NCI-H2171 treated with DMSO at 0.1 percent for 48 hours (cell line): ENCODE results near the gene HMGN4.
A peak's percentile ranks its signal among the peaks of the same experiment; 100 is the strongest.
"Not testable (repeated sequence)": the region's sequence is repeated elsewhere in the genome, so short reads cannot be mapped to it uniquely, and the experiment has no call there.

Experiments used
- DNase-seq: peaks from one replicate; lab custom pipeline; 2025; lab: John Stamatoyannopoulos, UW

Gene HMGN4

DNA sequence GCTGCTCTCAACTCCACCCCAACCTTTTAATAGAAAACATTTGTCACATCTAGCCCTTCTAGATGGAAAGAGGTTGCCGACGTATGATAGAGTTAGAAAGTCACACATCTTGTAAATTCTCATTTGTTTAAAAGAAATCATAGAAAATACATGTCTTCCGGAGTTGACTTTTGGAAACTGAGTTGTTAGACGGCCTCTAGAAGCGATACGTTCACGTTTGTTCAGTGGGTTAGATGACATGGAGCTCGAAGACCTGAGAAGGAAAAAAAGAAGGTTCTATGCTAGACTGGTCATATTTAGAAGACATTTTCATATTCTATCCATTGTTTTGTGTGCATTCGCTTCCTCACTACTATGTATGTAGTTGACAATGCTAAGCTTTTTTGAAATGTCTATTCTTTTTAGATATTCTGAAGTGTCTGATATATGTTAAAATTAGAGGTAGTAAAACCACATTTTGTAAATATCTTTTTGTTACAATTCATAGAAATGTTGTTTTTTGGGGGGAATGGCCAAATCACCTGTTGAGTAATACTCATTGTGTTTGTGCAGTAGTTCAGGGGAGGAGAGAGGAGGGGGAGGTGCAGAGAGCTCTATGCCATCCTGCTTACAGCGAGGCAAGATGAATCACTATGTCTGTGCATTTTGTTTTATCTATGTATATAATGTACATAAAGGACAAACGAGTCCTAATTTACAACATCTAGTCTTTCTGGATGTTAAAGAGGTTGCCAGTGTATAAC is 15.5 kb upstream of the HMGN4 start:
- peak; percentile 45 for DNase-seq

DNA sequence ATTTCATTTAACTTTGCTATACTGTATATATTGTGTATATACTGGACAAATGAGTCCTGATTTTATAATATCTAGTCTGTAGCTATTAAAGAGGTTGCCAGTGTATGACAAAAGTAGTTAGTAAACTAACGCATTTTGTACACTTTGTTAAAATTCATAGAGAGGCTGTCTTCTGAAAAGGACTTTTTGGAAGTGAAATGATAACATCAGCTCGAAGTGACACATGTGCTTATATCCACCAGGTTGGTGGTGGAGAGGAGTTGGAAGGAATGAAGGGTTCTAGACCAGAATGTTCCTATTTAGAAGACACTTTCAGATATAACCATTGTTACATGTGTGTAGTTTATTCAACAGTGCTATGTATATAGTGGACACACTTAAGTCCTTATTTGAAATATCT is 13.9 kb upstream of the HMGN4 start:
- DNase-seq = not testable (repeated sequence)

DNA sequence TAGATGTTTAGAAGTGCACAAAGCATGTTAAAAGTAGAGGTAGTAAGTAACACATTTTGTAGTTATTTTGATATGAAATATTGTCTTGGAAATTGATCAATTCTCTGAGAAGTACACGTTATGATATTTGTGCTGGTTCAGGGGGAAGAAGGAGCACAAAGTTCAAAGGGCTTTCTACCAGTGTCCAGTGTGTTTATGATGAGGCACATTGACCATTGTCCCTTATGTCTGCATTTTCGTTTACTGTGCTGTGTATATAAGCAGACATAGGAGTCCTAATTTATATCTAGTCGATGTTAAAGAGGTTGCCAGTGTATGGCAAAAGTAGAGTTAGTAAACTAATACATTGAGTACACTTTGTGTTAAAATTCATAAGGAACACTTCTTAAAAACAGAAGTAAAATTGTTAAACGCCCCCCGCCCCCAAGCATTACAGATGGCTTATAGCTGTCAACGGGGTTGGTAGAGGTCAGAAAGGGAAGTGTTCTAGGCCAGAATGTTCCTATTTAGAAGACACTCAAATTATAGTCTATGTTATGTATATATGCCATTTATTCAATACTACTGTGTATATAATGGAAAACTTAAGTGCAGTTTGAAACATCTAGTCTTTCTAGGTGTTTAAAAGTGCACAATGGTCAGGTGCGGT is 13.3 kb upstream of the HMGN4 start:
- no peak for DNase-seq

DNA sequence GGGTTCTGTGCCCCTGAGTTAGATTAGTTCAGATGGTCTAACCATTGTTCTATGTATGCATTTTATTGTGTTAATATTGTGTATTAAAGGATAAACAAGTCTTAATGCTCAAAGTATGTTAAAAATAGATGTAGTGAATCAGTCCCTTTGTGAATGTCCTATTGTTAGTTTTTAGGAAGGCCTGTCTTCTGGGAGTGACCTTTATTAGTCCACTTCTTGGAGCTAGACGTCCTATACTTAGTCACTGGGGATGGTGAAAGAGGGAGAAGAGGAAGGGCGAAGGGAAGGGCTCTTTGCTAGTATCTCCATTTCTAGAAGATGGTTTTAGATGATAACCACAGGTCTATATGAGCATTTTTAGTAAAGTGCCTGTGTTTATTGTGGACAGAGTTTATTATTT is 12.3 kb upstream of the HMGN4 start:
- DNase-seq = no peak

DNA sequence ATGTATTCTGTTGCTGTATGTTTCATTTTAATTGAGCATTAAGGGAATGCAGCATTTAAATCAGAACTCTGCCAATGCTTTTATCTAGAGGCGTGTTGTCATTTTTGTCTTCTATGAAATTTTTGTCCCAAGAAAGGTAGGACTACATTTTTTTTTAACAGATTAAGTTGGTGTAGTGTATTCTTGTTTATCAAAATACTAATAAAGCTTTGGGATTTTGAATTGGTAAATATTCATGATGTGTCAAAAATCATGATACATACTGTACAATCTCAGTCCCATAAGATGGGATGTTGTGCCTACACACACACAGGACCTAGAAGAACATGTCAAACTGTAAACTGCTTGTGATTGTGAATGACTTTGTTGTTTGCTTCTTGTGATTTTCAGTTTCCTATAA is 11.2 kb upstream of the HMGN4 start:
- DNase-seq = no peak

DNA sequence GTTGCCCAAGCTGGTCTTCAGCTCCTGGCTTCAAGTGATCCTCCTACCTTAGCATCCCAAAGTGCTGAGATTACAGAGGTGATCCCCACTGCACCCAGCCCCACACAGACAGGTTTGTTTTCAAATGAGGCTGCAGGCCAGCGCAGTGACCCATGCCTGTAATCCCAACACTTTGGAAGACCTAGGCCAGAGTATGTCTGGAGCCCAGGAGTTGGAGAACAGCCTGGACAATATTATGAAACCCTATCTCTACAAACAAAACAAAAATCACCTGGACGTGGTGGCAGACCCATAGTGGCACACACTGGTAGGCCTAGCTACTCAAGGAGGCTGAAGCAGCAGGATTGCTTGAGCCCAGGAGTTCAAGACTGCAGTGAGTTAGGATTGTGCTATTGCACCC is 8.0 kb upstream of the HMGN4 start:
- no peak for DNase-seq

DNA sequence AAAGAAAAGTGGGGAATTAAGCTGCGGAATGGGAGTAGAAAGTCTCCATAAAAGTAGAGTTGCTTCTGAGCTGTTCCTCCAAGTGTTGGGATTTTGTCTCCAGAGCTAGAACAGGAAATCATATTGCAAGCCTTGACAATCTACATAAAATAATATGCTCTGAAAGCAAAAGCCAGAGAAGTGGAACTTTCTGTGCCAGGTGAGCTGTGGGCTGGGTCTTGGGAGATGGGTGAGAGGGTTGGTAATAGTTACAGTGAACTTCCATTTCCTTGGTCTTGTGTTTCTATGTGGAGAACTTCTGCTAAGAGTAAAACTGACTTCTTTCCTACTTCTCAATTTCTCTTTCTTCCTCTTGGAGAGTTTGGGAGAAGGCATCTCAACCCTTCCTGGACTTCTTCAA is 6.3 kb upstream of the HMGN4 start:
- no peak for DNase-seq

DNA sequence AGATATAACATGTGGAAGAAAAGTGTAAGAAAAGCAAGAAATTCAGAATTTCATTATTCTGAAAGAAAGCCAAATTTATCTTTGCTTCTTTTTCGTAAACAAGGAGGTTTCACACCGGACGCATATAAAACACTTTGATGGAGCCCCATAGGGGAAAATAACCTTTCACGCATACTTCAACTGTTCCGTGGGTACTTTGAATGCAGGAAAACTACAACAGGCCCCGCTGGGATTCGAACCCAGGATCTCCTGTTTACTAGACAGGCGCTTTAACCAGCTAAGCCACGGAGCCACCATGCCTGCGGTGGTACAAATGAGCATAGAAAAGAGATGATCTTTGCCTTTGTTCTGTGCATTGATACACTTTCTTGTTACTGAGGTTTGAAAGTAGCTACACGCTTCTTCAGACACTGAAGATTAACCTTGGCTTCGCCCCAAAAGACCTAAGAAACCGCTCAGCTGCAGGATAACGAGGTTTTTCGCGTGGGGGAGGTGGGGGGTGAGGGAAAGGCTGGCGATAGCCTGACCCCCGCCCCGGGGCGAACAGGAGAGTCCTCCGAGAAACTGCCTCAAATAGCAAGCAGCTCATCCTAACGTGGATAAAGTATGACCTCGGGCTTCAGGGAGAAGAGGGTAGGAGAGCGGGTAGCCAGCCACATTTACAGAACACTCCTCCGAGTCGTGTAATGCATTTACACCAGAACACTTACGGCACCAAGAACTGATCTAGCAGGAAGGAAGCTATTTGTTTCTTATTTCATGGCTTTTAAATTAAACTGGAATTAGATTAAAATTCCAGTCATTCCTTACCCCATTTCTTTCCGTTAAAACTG is 5.3 kb upstream of the HMGN4 start:
- DNase-seq = peak; percentile 86

DNA sequence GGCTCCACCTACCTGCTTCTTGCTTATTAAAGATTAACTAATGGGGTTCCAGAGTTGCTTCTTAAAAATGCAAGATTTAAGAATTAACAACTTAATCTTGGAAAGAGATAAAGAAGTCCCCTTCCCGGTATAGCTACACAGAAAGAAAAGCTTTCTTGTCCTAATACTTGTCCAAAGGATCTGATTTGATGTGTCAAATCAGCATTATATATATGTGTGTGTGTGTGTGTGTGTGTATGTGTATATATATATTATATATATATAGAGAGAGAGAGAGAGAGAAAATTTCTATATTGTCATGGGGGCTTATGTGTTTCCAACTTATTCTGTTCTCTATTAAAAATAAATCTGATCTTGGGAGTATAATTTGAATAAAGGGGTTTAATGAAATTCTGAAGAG is 4.6 kb upstream of the HMGN4 start:
- no peak for DNase-seq

DNA sequence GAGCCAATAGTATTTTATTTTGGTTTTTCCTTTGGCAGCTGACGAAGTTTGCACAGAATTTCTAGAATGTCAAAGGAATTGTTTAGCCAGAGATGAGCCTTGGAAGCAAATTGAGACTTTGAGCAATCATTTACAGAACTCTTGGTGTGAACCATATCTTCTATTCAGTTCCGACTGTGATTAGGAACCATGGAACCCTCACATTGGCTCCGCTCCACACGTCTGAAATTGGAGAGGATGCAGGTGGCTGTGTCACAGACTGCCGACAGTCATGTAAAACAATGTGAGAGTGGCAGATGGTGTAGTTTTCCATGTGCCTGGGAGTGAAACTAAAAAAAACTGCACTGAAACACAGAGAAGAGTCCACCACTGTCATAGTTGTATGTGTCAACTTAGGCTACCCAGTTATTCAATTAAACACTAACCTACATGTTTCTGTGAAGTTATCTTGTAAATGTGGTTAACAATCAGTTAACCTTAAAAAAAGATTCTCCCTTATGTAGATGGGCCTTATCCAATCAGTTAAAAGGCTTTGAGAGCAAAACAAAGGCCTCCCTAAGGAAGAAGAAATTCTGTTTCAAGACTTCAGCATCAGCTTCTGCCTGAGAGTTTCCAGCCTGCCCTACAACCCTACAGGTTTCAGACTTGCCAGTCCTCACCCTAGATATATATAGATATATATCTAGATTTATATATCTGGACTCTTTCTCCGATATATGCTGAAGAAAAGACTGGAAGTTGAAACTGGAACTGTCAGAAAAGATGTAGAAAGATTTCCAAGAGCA is 3.3 kb upstream of the HMGN4 start:
- DNase-seq = peak; percentile 94

DNA sequence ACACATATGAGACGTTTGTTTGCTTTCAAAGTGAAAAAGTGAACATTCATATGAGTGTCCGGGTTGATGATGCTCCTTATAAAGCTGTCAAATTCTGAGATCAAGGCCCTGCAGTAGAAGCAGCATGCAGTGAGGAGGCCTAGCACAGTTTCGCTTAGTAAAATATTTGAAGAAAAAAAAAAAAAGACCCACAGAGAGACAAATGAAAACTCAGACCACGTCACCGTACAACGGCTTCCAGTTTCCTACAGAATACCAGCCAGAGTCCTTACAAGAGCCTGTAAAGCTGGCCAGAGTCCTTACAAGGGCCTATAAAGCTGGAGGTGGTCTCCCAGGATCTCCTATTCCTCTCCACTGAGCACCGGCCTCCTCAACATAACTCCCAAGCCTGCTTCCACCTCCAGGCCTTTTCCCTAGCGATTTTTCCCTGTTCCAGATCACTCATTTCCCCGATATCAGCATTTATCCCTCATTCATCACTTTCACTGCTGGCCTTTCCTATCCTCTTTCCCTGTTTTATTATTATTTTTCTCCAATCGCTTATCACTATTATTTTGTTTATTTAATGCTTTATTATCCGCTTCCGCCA is 1.5 kb upstream of the HMGN4 start:
- DNase-seq = peak; percentile 41

DNA sequence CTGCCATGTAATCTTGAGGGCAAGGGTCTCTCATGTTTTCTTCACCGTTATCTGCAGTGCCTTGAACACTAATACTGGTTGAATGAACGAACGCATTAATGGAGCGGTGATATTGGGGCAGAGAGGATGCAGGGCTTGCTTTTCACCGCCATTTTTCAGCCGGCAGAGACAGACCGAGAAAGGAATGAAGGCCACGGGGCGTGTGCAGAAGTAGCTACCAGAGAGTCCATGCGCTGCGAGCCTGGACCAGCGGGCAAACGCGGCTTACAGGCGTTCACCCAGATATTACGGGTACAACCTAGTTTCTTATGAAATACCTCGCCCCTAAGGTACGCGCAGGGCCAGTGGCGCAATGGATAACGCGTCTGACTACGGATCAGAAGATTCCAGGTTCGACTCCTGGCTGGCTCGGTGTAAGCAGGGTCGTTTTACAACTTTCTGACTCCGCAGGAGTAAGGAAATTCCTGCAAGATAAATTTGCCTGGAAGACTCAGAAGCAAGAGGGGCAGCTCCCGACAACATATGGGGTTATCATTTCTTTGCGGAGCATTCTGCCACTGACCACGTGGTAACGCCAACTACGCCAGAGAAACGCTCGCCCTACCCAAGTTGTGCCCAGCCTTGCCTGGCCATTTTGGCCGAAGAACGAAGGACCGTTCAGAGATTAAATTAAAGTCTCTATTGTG is 863 bp upstream of the HMGN4 start:
- DNase-seq = peak; percentile 92

DNA sequence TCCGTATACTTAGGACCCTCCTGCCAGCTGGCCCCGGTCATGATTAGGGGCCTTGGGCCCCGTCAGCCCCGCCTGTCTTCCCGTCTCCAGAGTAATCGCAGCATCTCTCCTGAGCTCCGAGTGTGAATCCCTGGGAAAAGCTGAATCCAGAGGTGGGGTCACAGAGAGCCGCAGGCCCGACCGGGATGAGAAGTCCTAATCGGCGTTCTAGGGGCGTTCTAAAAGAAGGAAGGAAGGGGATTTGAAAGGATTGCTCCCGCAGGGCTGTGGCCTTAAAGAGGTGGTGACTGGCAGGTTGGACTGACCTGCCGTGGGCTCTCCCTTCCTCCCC is 371 bp downstream of the HMGN4 start:
- DNase-seq = peak; percentile 76

DNA sequence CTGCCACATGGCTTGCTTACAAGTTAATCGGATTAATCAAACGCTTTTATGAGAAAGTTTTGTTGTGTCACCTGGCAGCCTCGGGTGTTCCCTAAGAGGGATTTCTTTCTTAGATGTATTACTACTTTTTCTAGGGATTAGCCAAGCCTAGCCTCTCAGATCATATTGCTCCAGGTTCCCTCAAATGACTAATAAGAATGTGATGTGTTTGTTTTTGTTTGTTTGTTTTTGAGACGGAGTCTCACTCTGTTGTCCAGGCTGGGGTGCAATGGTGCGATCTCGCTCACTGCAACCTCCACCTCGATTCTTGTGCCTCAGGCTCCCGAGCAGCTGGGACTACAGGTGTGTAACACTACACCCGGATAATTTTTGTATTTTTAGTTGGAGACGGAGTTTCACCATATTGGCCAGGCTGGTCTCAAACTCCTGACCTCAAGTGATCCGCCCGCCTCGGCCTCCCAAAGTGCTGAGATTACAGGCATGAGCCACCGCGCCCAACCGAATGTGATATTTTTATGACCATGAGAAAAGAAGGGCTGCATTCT is 977 bp downstream of the HMGN4 start:
- DNase-seq = no peak

DNA sequence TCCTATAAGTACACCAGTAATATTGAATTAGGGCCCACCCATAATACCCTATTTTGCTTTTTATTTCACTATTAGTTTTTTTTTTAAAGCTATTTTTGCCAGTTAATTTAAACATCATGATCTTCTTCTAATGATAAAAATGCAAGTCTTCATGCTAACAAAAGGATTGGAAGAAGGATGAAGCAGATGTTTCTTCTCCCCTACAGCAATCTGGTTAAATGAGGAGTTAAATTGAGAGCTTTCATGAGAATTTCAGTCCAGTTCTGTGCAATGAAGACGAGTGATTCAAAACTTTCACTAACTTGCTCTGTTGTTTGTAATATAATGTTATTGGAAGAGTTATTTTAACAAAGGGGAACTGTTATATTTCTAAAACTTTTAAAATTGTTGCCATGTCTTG is 3.4 kb downstream of the HMGN4 start:
- no peak for DNase-seq

DNA sequence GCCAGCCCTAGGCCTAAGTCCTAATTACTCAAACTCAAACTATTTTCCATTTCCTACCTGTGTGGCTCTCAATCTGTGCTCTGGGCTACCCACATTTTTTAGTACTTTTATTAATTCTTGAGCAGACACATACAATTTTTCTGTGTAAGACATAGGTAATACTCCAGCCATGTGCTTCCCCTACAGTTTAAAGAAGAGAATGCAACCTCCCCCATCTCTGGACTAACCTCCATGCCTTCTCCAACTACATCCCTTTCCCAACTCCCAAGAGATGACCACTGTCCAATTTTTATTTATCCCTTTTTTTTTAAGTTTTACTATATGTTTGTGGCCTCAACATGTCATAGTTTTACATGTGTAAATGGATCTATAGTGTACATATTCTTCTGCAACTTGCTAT is 5.8 kb downstream of the HMGN4 start:
- DNase-seq = no peak

DNA sequence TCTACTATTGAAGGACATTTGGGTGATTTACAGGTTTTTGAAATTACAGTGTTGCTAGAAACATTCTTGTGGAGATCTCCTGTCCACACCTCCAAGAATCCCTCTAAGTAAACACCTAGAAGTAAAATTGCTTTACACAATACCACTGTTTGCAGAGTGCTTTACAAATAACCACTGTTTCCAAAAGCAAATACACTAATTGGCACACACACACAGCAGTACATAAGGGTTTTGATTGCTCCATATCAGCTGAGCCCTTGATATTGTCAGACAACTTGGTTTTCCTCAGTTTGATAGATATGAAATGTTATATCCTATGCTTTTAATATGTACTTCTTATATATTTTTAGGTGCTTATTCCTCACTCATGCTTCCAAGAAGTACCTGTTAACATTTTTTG is 6.3 kb downstream of the HMGN4 start:
- no peak for DNase-seq

DNA sequence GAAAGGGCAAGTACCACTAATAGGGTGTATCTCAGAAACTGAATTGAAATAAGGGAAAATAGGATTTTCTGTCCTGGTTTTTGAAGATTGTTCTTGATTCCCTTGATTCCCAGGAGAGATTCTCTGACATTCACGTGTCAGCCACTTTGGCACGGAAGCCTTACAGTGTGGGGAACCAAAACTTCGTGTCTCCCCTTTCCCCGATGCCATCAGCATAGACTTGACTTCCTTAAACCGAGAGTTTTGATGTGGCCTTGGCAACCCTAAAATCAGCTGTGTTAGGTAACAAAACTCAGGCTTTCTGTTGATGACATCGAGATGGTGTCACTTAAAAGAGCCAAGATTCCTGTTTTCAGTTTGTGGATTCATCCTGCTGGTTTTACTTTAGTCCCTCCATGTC is 7.5 kb downstream of the HMGN4 start:
- DNase-seq = no peak

DNA sequence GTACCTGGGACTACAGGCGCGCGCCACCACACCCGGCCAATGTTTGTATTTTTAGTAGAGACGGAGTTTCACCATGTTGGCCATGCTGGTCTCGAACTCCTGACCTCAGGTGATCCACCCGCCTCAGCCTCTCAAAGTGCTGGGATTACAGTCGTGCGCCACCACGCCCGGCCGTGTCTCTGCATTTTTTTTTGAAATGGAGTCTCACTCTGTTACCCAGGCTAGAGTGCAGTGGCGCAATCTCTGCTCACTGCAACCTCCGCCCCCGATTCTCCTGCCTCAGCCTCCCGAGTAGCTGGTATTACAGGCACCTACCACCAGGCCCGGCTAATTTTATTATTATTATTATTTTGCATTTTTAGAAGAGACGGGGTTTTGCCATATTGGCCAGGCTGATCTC is 9.2 kb downstream of the HMGN4 start:
- not testable (repeated sequence) for DNase-seq

DNA sequence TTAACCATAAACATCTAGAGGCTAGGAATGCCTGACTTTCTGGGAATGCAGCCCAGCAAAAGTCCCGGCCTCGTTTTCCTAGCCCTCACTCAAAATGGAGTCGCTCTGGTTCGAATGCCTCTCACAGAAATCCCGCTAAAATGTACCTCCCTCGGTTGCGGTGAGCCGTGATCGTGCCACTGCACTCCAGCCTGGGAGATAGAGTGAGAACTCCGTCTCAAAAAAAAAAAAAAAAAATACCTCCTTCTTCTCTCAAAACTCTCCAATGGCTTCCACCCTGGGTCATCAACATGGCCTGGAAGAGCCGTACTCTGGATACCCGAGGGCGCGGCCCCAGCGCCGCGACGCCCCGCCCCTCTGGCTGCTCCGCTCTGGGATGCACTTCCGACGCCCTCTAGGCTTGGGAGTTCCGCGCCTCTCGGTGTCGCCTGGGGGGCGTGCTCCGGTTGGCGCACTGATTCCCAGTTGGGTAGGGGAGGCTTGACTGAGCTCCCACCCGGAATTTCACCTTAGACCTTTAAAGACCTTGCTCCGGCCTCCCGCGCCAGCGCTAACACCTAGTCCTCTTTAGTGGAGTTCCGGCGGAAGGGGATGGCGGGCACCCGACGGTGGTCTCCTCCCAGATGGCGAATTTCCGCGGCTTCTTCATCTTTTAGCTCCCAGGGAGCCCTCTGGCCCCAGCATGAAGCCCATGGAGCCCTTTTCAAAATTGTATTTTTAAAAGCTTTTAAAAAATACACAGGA is 12.3 kb downstream of the HMGN4 start:
- DNase-seq = peak; percentile 24
